ENCODE data around the gene SLC22A6. TPM values are rescaled to one million over a fixed set of nuclear protein-coding genes. Genes with fewer than 3 reads are reported as not detected.

Gene SLC22A6, protein sequence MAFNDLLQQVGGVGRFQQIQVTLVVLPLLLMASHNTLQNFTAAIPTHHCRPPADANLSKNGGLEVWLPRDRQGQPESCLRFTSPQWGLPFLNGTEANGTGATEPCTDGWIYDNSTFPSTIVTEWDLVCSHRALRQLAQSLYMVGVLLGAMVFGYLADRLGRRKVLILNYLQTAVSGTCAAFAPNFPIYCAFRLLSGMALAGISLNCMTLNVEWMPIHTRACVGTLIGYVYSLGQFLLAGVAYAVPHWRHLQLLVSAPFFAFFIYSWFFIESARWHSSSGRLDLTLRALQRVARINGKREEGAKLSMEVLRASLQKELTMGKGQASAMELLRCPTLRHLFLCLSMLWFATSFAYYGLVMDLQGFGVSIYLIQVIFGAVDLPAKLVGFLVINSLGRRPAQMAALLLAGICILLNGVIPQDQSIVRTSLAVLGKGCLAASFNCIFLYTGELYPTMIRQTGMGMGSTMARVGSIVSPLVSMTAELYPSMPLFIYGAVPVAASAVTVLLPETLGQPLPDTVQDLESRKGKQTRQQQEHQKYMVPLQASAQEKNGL
- total RNA-seq (2021) = not detected in 3 replicates
- not detected for Bru-seq, nascent RNA
- long read RNA-seq, experiment 1 = 0 reads
- long read RNA-seq, experiment 2 = 0 reads
- long read RNA-seq, experiment 3 = 0 reads

DNA sequence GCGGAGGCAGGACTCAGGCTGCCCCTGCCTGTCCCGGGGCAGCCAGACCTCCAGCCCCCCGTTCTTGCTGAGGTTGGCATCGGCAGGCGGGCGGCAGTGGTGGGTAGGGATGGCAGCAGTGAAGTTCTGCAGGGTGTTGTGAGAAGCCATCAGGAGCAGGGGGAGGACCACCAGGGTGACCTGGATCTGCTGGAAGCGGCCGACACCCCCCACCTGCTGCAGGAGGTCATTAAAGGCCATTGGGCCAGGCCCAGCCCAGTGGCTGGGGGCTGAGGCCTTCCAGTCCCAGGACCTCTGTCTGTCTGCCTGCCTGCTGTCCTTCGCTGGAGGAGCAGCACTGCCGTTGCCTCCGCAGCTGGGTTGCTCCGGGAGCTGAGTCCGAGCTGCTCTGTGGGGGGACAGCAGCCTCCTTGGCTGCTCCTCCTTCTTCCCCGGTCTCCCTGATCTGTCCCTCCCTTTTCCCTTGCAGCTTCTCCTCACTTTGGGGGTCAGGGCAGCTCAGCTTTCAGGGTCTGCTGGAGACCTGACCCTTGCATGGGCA is at the start of gene SLC22A6:
Gene SLC22A6 (minus strand): TSS at position 517 of the 541 bp plus-strand sequence. CDS start 277 bp downstream, at position 240.
- Mint-ChIP-seq H3K27ac (no peak within 1 kb of the TSS), H3K9me3 (no peaks in the 10 kb centered on the region), H3K4me1 (no peaks in the 10 kb centered on the region), H3K27me3 (ENCODE audit: low read depth) (peaks cover 4% of the 10 kb centered on the region; the same call in 1 of the 2 replicates), H3K4me3 (no peak within 1 kb of the TSS), H3K36me3 (no peaks in the 10 kb centered on the region)
- ChIA-PET CTCF (interaction anchor here (1.6 to 2.9 kb wide), 2 partner anchors 9 to 79 kb away, joined by 3 to 12 read pairs; no protein-coding TSS in a partner anchor), POLR2A (no interaction called here)
- ATAC-seq = no peak
- TF ChIP-seq SP1 (CRISPR knock-in tag; conservative IDR thresholded peaks at IDR 0.05) (no peak), ELF4 (CRISPR knock-in tag; IDR thresholded peaks at IDR 0.05; ENCODE audit: low read depth) (no peak), GABPB1 (CRISPR knock-in tag; IDR thresholded peaks at IDR 0.05) (no peak), ZNF425 (CRISPR knock-in tag; conservative IDR thresholded peaks at IDR 0.05) (no peak), EMX1 (CRISPR knock-in tag; IDR thresholded peaks at IDR 0.05) (no peak), RORB (CRISPR knock-in tag; IDR thresholded peaks at IDR 0.05) (no peak), ATF1 (CRISPR knock-in tag; IDR thresholded peaks at IDR 0.05) (no peak), ETV6 (CRISPR knock-in tag; IDR thresholded peaks at IDR 0.05) (no peak), TEAD4 (CRISPR knock-in tag; IDR thresholded peaks at IDR 0.05) (no peak)
- TF ChIP-seq, protein P1, sequence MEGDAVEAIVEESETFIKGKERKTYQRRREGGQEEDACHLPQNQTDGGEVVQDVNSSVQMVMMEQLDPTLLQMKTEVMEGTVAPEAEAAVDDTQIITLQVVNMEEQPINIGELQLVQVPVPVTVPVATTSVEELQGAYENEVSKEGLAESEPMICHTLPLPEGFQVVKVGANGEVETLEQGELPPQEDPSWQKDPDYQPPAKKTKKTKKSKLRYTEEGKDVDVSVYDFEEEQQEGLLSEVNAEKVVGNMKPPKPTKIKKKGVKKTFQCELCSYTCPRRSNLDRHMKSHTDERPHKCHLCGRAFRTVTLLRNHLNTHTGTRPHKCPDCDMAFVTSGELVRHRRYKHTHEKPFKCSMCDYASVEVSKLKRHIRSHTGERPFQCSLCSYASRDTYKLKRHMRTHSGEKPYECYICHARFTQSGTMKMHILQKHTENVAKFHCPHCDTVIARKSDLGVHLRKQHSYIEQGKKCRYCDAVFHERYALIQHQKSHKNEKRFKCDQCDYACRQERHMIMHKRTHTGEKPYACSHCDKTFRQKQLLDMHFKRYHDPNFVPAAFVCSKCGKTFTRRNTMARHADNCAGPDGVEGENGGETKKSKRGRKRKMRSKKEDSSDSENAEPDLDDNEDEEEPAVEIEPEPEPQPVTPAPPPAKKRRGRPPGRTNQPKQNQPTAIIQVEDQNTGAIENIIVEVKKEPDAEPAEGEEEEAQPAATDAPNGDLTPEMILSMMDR (IDR thresholded peaks at IDR 0.05) = no peak
- TF ChIP-seq, protein P2, sequence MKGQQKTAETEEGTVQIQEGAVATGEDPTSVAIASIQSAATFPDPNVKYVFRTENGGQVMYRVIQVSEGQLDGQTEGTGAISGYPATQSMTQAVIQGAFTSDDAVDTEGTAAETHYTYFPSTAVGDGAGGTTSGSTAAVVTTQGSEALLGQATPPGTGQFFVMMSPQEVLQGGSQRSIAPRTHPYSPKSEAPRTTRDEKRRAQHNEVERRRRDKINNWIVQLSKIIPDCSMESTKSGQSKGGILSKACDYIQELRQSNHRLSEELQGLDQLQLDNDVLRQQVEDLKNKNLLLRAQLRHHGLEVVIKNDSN (CRISPR knock-in tag; IDR thresholded peaks at IDR 0.05) = no peak
- TF ChIP-seq, protein P3, sequence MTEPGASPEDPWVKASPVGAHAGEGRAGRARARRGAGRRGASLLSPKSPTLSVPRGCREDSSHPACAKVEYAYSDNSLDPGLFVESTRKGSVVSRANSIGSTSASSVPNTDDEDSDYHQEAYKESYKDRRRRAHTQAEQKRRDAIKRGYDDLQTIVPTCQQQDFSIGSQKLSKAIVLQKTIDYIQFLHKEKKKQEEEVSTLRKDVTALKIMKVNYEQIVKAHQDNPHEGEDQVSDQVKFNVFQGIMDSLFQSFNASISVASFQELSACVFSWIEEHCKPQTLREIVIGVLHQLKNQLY (CRISPR knock-in tag; IDR thresholded peaks at IDR 0.05) = no peak
- TF ChIP-seq, protein P4, sequence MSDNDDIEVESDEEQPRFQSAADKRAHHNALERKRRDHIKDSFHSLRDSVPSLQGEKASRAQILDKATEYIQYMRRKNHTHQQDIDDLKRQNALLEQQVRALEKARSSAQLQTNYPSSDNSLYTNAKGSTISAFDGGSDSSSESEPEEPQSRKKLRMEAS (CRISPR knock-in tag; IDR thresholded peaks at IDR 0.05) = no peak
- DNase-seq (ENCODE audit: low spot score) = no peak

- H3K36me3 Mint-ChIP-seq = no peaks in the 10 kb centered on the region
- H3K27me3 Mint-ChIP-seq (ENCODE audit: low read depth) = peaks cover 3% of the 10 kb centered on the region
- ChIA-PET POLR2A (no interaction called here), CTCF (interaction anchor here (2.6 kb wide), 1 partner anchor 12 kb away, joined by 15 read pairs; no protein-coding TSS in a partner anchor)
- H3K9me3 Mint-ChIP-seq = peaks cover 19% of the 10 kb centered on the region
- peaks cover 9% of the 10 kb centered on the region for H3K4me1 Mint-ChIP-seq
- H3K27ac Mint-ChIP-seq = no peak overlapping the region
- ATAC-seq = no peak
- H3K4me3 Mint-ChIP-seq = no peak overlapping the region
- no peak for DNase-seq (ENCODE audit: low spot score)
- TF ChIP-seq CDX4 (CRISPR knock-in tag; IDR thresholded peaks at IDR 0.05; ENCODE audit: borderline replicate concordance) (no peak), EMX1 (CRISPR knock-in tag; IDR thresholded peaks at IDR 0.05) (no peak), FOXP1 (CRISPR knock-in tag; IDR thresholded peaks at IDR 0.05; ENCODE audit: borderline replicate concordance) (no peak), NR1H2 (CRISPR knock-in tag; IDR thresholded peaks at IDR 0.05) (no peak), SMAD4 (CRISPR knock-in tag; IDR thresholded peaks at IDR 0.05) (no peak), CBFB (CRISPR knock-in tag; IDR thresholded peaks at IDR 0.05; ENCODE audit: low read depth) (no peak), HMGA2 (CRISPR knock-in tag; IDR thresholded peaks at IDR 0.05) (no peak)
- TF ChIP-seq, protein P5, sequence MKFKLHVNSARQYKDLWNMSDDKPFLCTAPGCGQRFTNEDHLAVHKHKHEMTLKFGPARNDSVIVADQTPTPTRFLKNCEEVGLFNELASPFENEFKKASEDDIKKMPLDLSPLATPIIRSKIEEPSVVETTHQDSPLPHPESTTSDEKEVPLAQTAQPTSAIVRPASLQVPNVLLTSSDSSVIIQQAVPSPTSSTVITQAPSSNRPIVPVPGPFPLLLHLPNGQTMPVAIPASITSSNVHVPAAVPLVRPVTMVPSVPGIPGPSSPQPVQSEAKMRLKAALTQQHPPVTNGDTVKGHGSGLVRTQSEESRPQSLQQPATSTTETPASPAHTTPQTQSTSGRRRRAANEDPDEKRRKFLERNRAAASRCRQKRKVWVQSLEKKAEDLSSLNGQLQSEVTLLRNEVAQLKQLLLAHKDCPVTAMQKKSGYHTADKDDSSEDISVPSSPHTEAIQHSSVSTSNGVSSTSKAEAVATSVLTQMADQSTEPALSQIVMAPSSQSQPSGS (CRISPR knock-in tag; IDR thresholded peaks at IDR 0.05; ENCODE audit: borderline replicate concordance, low read depth) = no peak
- TF ChIP-seq, protein P6, sequence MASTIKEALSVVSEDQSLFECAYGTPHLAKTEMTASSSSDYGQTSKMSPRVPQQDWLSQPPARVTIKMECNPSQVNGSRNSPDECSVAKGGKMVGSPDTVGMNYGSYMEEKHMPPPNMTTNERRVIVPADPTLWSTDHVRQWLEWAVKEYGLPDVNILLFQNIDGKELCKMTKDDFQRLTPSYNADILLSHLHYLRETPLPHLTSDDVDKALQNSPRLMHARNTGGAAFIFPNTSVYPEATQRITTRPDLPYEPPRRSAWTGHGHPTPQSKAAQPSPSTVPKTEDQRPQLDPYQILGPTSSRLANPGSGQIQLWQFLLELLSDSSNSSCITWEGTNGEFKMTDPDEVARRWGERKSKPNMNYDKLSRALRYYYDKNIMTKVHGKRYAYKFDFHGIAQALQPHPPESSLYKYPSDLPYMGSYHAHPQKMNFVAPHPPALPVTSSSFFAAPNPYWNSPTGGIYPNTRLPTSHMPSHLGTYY (CRISPR knock-in tag; IDR thresholded peaks at IDR 0.05) = no peak
- TF ChIP-seq, protein P1 (IDR thresholded peaks at IDR 0.05) = no peak
Measured at GRCh38 chr11:63032457-63032856, 47.7 kb upstream of the SLC22A6 start.
